Esophagus squamous epithelium (tissue), 5 donors: ENCODE measurements around the gene FNBP1L. TPM values are rescaled to one million over a fixed set of nuclear protein-coding genes. Genes with fewer than 3 reads are reported as not detected.

Experiments
- DNase-seq: peaks from one replicate; lab custom pipeline; 2025; lab: John Stamatoyannopoulos, UW
- H3K27ac ChIP-seq, 4 donors: fragments of 200-600 bp; sonication (generic); one replicate each; pipeline ENCODE4 v1.5.1; 2016 to 2019; ENCODE audit warnings: mild to moderate bottlenecking in 1 of 4
- H3K27me3 ChIP-seq, 4 donors: fragments of 200-600 bp; sonication (generic); 1 replicate in 3 of 4; 2 replicates in 1 of 4; pipeline versions ENCODE4 v1.5.1 to v1.6.0; 2017 to 2021; ENCODE audit warnings: antibody characterized with exemption in 1 of 4
- H3K36me3 ChIP-seq, 3 donors: fragments of 200-600 bp; sonication (generic); one replicate each; pipeline ENCODE4 v1.5.1; 2016 to 2019
- H3K4me1 ChIP-seq, 3 donors: fragments of 200-600 bp; sonication (generic); one replicate each; pipeline ENCODE4 v1.5.1; 2017 to 2019
- H3K4me3 ChIP-seq, 4 donors: fragments of 200-600 bp; sonication (generic); 1 replicate in 3 of 4; 2 replicates in 1 of 4; pipeline ENCODE4 v1.5.1; 2016 to 2019; ENCODE audit warnings: mild to moderate bottlenecking in 2 of 4, moderate library complexity in 1 of 4
- H3K9me3 ChIP-seq, 3 donors: fragments of 200-600 bp; sonication (generic); one replicate each; pipeline ENCODE4 v1.5.1; 2016 to 2019
- POLR2A ChIP-seq, 4 donors: fragments of 450-650 bp; IDR thresholded peaks; one replicate each; pipeline ENCODE4 v1.6.1; 2017; ENCODE audit warnings: antibody characterized with exemption in 4 of 4, mild to moderate bottlenecking in 4 of 4, moderate library complexity in 3 of 4
- WGBS, 2 donors: methylation state at CpG; one replicate each; pipeline ENCODE4 v1.1.5; 2018; 5-methylcytosine and 5-hydroxymethylcytosine counted together
- intact Hi-C: fragments of 100-400 bp; cut with DNase I; formaldehyde crosslinking; loops from one replicate; pipeline ENCODE4 v1.15.0; 2022
- total RNA-seq, 4 donors: library from RNA; depleted of rRNA; stranded (reverse); fragments of >200 nt; gene quantifications; one replicate each; pipeline ENCODE4 v1.1.0, GENCODE V29; 2016
- TF ChIP-seq, protein P1 (sequence below), 6 experiments: fragments of 450-650 bp in 4 of 6; fragments of 200-600 bp in 2 of 6; sonication (generic) in 2 of 6; IDR thresholded peaks; one replicate each; pipeline ENCODE4 v1.5.1; 2016 to 2019; ENCODE audit warnings: antibody characterized with exemption in 6 of 6, mild to moderate bottlenecking in 4 of 6, moderate library complexity in 4 of 6
- donor health status: DM: yes; HTN: yes; CAD: no.

Gene FNBP1L
- total RNA-seq, 4 donors from 2014 or later = 7.5 to 14.2 (median 9.0) TPM

DNA sequence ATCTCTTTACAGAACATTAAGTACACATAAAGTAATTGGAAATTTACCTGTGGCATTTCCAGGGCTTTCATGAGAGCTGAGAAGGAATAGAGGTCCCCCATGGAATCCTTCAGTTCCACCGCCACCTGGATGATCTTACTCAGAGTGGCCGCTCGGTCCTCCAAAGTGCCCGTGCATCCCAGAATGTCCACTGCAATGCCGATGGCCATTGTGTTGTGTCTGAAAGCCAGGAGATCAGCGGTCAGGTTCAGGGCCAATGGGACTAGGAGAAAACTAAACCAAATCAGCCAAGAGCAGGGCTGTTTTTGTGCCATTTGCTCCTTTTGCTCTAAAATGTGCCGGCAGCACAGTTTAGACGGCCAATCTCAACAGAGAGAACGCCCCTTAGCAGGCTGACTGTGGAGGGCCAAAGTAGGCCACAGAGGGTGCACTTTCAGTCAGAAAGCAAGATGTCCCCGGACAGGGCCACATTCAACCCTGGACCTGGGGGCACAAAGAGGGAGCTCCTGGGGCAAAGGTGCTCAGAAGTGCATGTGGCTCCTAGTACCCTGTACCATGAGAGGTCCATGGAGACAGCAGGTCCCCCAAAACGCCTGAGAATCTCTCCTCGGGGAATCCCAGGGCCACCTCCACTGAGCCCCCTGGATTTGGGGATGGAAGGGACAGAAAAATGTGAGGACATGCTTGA lies 123.8 kb downstream of the FNBP1L start:
- Histone ChIP-seq H3K27me3 (no peaks in the 10 kb centered on the region), H3K4me3 (no peak overlapping the region), H3K4me1 (peaks cover 0 to 38% (median 3%) of the 10 kb centered on the region in 3 donors), H3K9me3 (no peaks in the 10 kb centered on the region), H3K36me3 (peaks cover 0 to 100% (median 0%) of the 10 kb centered on the region in 3 donors), H3K27ac (no peak overlapping the region)
- DNase-seq = no peak
- intact Hi-C loops = no loop called here
- TF ChIP-seq, protein P1, sequence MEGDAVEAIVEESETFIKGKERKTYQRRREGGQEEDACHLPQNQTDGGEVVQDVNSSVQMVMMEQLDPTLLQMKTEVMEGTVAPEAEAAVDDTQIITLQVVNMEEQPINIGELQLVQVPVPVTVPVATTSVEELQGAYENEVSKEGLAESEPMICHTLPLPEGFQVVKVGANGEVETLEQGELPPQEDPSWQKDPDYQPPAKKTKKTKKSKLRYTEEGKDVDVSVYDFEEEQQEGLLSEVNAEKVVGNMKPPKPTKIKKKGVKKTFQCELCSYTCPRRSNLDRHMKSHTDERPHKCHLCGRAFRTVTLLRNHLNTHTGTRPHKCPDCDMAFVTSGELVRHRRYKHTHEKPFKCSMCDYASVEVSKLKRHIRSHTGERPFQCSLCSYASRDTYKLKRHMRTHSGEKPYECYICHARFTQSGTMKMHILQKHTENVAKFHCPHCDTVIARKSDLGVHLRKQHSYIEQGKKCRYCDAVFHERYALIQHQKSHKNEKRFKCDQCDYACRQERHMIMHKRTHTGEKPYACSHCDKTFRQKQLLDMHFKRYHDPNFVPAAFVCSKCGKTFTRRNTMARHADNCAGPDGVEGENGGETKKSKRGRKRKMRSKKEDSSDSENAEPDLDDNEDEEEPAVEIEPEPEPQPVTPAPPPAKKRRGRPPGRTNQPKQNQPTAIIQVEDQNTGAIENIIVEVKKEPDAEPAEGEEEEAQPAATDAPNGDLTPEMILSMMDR (IDR thresholded peaks at IDR 0.05) = no peak
- TF ChIP-seq POLR2A (IDR thresholded peaks at IDR 0.05) = no peak
- WGBS, 2 donors = 91 to 100% methylated on average over 4 to 5 of the region's 12 CpGs

DNA sequence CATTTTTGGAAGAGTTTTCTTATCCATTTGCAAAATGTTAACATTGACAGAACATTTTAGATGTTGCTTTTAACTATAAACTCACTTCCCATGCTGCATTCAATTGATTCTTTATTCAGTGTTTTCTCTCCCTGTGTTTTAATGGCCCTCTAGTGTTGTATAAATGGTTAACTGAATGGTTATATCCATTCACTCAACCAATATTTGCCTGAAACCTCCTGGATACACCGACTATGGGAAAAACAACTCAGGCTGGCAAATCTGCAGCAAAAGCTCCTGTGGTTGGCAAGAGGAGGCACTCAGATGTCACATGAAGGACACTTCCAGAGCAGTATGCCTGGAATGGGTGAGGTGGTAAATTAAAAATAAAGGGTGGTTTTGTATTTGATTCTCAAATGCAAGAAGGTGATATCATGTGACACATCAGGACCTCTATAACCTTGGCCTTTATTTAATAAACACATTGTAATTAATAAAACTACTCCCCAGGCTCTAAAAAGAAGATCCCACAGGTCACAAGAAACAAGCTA lies 126.1 kb downstream of the FNBP1L start:
- intact Hi-C loops = no loop called here
- Histone ChIP-seq H3K27ac (no peak overlapping the region), H3K27me3 (no peaks in the 10 kb centered on the region), H3K4me3 (no peak overlapping the region), H3K36me3 (peaks cover 0 to 90% (median 0%) of the 10 kb centered on the region in 3 donors), H3K9me3 (no peaks in the 10 kb centered on the region), H3K4me1 (peaks cover 0 to 25% (median 1%) of the 10 kb centered on the region in 3 donors)
- 29 to 45% methylated on average over 1 of the region's 1 CpG for WGBS, 2 donors
- no peak for DNase-seq
- TF ChIP-seq, protein P1 (IDR thresholded peaks at IDR 0.05) = no peak
- no peak for TF ChIP-seq POLR2A (IDR thresholded peaks at IDR 0.05)

DNA sequence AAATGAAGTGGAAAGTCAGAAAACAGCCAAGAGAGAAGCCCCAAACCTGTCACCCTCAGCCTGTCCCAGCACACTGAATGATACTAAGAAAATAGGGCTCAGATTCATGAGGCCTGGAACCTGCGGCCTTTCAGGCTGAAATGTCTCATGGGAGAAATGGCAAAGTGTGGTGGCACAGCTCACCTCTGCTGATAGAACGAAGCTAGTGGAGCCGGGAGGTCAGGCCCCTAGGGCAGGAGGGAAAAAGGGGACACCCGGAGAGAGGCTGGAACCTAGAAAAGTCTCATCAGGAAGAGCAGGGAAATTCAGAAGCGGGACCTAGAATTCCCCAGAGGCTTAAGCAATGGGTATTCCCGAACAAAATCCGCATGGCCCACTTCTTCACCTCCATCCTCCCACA lies 126.6 kb downstream of the FNBP1L start:
- H3K4me1 ChIP-seq = peaks cover 0 to 27% (median 6%) of the 10 kb centered on the region in 3 donors
- intact Hi-C loops = no loop called here
- no peak for DNase-seq
- no peak overlapping the region for H3K4me3 ChIP-seq
- no peaks in the 10 kb centered on the region for H3K9me3 ChIP-seq
- H3K27ac ChIP-seq = no peak overlapping the region
- 90 to 96% methylated on average over 3 to 7 of the region's 7 CpGs for WGBS, 2 donors
- TF ChIP-seq, protein P1 (IDR thresholded peaks at IDR 0.05) = no peak
- no peak for TF ChIP-seq POLR2A (IDR thresholded peaks at IDR 0.05)
- H3K27me3 ChIP-seq = no peaks in the 10 kb centered on the region
- peaks cover 0 to 90% (median 0%) of the 10 kb centered on the region in 3 donors for H3K36me3 ChIP-seq

DNA sequence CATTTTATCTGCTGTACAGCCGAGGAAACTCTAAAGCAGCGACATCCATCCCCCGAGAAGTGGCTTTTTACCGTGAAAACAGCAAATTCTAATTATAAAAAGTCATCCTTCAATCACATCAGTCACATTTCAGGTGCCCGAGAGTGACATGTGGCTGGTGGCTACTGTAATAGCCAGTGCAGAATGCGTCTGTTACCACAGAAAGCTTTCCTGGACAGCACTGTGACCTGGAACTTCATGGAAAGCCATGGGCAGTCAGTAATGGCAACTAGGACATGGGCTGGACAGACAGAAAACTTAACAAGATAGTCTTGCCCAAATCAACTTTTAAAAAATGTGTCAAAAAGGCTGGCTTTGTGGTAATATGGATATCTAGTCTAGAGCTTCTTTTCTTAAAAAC lies 127.1 kb downstream of the FNBP1L start:
- no peak for TF ChIP-seq POLR2A (IDR thresholded peaks at IDR 0.05)
- TF ChIP-seq, protein P1 (IDR thresholded peaks at IDR 0.05) = no peak
- Histone ChIP-seq H3K4me1 (peaks cover 0 to 31% (median 11%) of the 10 kb centered on the region in 3 donors), H3K27me3 (no peaks in the 10 kb centered on the region), H3K4me3 (no peak overlapping the region), H3K36me3 (peaks cover 0 to 88% (median 0%) of the 10 kb centered on the region in 3 donors), H3K27ac (no peak overlapping the region), H3K9me3 (no peaks in the 10 kb centered on the region)
- intact Hi-C loops = no loop called here
- no peak for DNase-seq
- WGBS, 2 donors = 90 to 98% methylated on average over 6 of the region's 6 CpGs

DNA sequence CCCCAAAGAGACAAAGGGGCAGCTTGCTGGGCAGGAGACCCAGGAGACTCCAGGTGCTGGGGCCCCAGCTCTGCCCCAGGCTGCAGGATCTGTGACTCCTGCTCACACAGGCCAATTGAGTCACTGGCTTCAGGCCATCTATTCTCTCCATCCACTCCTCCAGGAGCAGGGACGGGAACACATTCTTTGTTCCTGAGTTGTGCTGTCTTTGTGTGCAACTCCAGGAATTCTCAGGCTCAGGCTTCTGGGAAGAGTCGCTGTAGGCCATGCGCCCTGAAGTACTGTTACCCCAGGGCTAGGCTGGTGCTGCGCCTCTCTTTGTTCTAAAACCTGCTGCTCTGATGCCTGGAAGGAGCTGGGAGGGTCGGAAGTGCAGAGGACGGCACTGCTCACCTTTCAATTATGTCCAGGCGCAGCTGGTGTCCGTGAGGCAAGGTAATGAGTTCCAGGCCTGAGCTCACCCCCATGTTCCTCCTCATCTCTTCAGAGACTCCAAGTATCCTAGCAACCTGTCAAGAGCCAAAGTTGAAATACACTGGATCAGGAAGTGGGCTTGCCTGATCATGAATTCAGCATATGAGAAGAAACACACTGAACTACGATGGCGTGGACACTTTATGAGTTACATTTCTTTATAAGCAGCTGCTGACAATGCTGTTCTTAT lies 127.8 kb downstream of the FNBP1L start:
- Histone ChIP-seq H3K4me3 (no peak overlapping the region), H3K36me3 (peaks cover 0 to 84% (median 0%) of the 10 kb centered on the region in 3 donors), H3K4me1 (peaks cover 0 to 39% (median 15%) of the 10 kb centered on the region in 3 donors), H3K27ac (no peak overlapping the region), H3K27me3 (no peaks in the 10 kb centered on the region), H3K9me3 (no peaks in the 10 kb centered on the region)
- WGBS, 2 donors = 45 to 53% methylated on average over 4 to 6 of the region's 10 CpGs
- no peak for TF ChIP-seq POLR2A (IDR thresholded peaks at IDR 0.05)
- TF ChIP-seq, protein P1 (IDR thresholded peaks at IDR 0.05) = no peak
- DNase-seq = no peak
- intact Hi-C loops = no loop called here
